Ishikawa (cell line): ENCODE data around the gene FLT1.

Source experiments
- EGR1 ChIP-seq: IDR thresholded peaks from 2 replicates; pipeline ENCODE4 v1.6.1; 2012
- EP300 ChIP-seq: IDR thresholded peaks from 2 replicates; pipeline ENCODE4 v1.6.1; 2012; ENCODE audit warnings: borderline replicate concordance
- NFIC ChIP-seq: IDR thresholded peaks from 2 replicates; pipeline ENCODE4 v1.6.1; 2012
- RAD21 ChIP-seq: IDR thresholded peaks from 2 replicates; pipeline ENCODE4 v1.6.1; 2012; ENCODE audit warnings: low read depth
- TF ChIP-seq, protein P1 (sequence below): IDR thresholded peaks from 2 replicates; pipeline ENCODE4 v1.6.1; 2012; ENCODE audit warnings: low read depth, mild to moderate bottlenecking

DNA sequence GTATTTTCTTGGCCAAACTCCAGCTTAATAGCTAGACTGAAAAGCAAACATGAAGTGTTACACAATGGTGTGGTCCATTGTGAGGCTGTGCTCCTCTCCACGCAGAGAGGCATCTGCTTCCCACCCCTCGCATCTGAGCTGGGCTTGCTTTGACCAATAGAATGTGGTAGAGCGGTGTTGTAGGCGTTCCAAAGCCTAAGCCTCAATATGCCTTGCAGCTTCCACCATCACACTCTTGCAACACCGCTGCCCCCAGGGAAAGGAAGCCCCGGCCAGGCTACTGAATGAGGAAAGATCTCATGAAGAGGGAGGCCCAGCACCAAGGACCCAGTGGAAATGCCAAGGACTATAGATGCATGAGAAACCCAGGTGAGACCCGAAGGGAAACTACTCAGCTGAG is 9.4 kb downstream of the FLT1 start:
- TF ChIP-seq EGR1 (no peak), NFIC (no peak), EP300 (no peak), RAD21 (no peak)
- TF ChIP-seq, protein P1, sequence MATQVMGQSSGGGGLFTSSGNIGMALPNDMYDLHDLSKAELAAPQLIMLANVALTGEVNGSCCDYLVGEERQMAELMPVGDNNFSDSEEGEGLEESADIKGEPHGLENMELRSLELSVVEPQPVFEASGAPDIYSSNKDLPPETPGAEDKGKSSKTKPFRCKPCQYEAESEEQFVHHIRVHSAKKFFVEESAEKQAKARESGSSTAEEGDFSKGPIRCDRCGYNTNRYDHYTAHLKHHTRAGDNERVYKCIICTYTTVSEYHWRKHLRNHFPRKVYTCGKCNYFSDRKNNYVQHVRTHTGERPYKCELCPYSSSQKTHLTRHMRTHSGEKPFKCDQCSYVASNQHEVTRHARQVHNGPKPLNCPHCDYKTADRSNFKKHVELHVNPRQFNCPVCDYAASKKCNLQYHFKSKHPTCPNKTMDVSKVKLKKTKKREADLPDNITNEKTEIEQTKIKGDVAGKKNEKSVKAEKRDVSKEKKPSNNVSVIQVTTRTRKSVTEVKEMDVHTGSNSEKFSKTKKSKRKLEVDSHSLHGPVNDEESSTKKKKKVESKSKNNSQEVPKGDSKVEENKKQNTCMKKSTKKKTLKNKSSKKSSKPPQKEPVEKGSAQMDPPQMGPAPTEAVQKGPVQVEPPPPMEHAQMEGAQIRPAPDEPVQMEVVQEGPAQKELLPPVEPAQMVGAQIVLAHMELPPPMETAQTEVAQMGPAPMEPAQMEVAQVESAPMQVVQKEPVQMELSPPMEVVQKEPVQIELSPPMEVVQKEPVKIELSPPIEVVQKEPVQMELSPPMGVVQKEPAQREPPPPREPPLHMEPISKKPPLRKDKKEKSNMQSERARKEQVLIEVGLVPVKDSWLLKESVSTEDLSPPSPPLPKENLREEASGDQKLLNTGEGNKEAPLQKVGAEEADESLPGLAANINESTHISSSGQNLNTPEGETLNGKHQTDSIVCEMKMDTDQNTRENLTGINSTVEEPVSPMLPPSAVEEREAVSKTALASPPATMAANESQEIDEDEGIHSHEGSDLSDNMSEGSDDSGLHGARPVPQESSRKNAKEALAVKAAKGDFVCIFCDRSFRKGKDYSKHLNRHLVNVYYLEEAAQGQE: no peak
